ENCODE results near the gene GDPGP1. TPM values are rescaled to one million over a fixed set of nuclear protein-coding genes. Genes with fewer than 3 reads are reported as not detected.
A peak's percentile ranks its signal among the peaks of the same experiment; 100 is the strongest.

The GDPGP1 gene
- total and polyA plus RNA-seq, 2 experiments from 2014 or later = 1.9 to 9.1 TPM

GRCh38 chr15:90239371-90239770, 5.4 kb downstream of the GDPGP1 start:
- TF ChIP-seq CTCF (IDR thresholded peaks at IDR 0.05; ENCODE audit: low read depth, low read length) = no peak
- H3K9me3 ChIP-seq (ENCODE audit: low read depth) = no peaks in the 10 kb centered on the region
- H3K4me3 ChIP-seq = no peak overlapping the region
- H3K4me1 ChIP-seq (ENCODE audit: low read depth) = peaks cover 6% of the 10 kb centered on the region
- DNase-seq (ENCODE audit: low read depth in 1 of 2, low spot score in 1 of 2) = no peak
- no peak overlapping the region for H3K27ac ChIP-seq
- H3K27me3 ChIP-seq = no peaks in the 10 kb centered on the region
- H3K36me3 ChIP-seq = peaks cover 8% of the 10 kb centered on the region

GRCh38 chr15:90240856-90241255, 6.8 kb downstream of the GDPGP1 start:
- peaks cover 8% of the 10 kb centered on the region for H3K36me3 ChIP-seq
- no peaks in the 10 kb centered on the region for H3K27me3 ChIP-seq
- no peak for TF ChIP-seq CTCF (IDR thresholded peaks at IDR 0.05; ENCODE audit: low read depth, low read length)
- no peak overlapping the region for H3K4me3 ChIP-seq
- H3K9me3 ChIP-seq (ENCODE audit: low read depth) = no peaks in the 10 kb centered on the region
- H3K27ac ChIP-seq = no peak overlapping the region
- no peaks in the 10 kb centered on the region for H3K4me1 ChIP-seq (ENCODE audit: low read depth)
- no peak for DNase-seq (ENCODE audit: low read depth in 1 of 2, low spot score in 1 of 2)

GRCh38 chr15:90241343-90242192, 7.6 kb downstream of the GDPGP1 start:
- no peaks in the 10 kb centered on the region for H3K27me3 ChIP-seq
- H3K4me3 ChIP-seq = no peak overlapping the region
- H3K4me1 ChIP-seq (ENCODE audit: low read depth) = no peaks in the 10 kb centered on the region
- peaks cover 8% of the 10 kb centered on the region for H3K36me3 ChIP-seq
- no peak for TF ChIP-seq CTCF (IDR thresholded peaks at IDR 0.05; ENCODE audit: low read depth, low read length)
- no peak for DNase-seq (ENCODE audit: low read depth in 1 of 2, low spot score in 1 of 2)
- H3K9me3 ChIP-seq (ENCODE audit: low read depth) = no peaks in the 10 kb centered on the region
- H3K27ac ChIP-seq = peak overlapping the region; percentile 21

- no peak for TF ChIP-seq CTCF (IDR thresholded peaks at IDR 0.05; ENCODE audit: low read depth, low read length)
- H3K4me3 ChIP-seq = no peak overlapping the region
- peaks cover 5% of the 10 kb centered on the region for H3K4me1 ChIP-seq (ENCODE audit: low read depth)
- H3K9me3 ChIP-seq (ENCODE audit: low read depth) = no peaks in the 10 kb centered on the region
- H3K36me3 ChIP-seq = peaks cover 3% of the 10 kb centered on the region
- DNase-seq (ENCODE audit: low read depth in 1 of 2, low spot score in 1 of 2) = no peak
- H3K27ac ChIP-seq = no peak overlapping the region
- no peaks in the 10 kb centered on the region for H3K27me3 ChIP-seq
Measured at GRCh38 chr15:90243943-90244639, 10.1 kb downstream of the GDPGP1 start.

- Histone ChIP-seq H3K27ac (peak overlapping the region; percentile 22), H3K36me3 (no peaks in the 10 kb centered on the region), H3K4me3 (peak overlapping the region; percentile 50), H3K9me3 (ENCODE audit: low read depth) (no peaks in the 10 kb centered on the region), H3K4me1 (ENCODE audit: low read depth) (peaks cover 5% of the 10 kb centered on the region), H3K27me3 (no peaks in the 10 kb centered on the region)
- DNase-seq (ENCODE audit: low read depth in 1 of 2, low spot score in 1 of 2) = peak in 1 of 2 donors; percentile 65
- no peak for TF ChIP-seq CTCF (IDR thresholded peaks at IDR 0.05; ENCODE audit: low read depth, low read length)
Measured at GRCh38 chr15:90248789-90249202, 14.8 kb downstream of the GDPGP1 start.

Data from cardiac muscle cell (in vitro differentiated cells and primary cell).